Measurements from ENCODE around the gene ZNF740. TPM values are rescaled to one million over a fixed set of nuclear protein-coding genes. Genes with fewer than 3 reads are reported as not detected.
A peak's percentile ranks its signal among the peaks of the same experiment; 100 is the strongest.

Gene ZNF740
- total RNA-seq, 1 experiment from 2014 or later, result 41.2 TPM

DNA sequence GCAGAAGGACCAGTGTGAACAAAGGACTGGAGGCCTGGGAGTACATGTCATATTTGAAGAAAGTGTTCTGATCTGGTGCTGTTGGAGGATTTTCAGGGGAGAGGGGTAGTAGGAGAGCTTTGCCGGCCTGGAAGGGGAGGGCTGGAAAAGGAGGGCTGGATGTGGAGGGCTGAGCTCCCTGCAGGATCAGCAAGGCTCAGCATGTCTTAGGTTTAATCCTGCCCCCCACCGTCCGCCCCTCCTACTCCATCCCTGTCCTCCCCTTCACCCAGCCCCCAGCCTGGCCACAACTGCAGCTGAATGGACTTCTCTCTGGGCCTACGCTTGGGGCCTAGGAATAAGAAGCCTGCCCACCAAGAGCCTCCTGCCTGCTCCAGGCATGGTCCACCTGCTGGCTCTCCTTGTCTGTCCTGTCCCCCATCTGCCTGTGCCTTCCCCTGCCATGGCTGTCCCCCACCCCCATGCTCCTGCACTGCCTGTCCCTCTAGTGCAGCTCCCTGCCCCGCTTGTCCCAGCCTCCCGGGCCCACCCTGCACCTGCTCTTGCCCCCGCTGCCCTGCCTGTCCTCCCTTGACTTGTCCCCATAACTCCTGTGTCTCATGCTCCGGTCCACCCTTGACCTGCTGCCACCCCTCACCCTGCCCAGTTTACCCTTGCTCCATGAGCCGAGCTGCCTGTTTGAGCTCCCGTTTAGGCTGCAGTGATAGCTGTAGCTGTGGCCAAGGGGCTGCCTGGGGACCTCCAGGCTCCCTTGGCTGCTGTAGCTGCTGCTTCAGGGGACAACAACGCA, 61.3 kb downstream of the ZNF740 start:
- no peak for TF ChIP-seq CTCF (conservative IDR thresholded peaks at IDR 0.05)
- no peaks in the 10 kb centered on the region for H3K9me3 ChIP-seq (ENCODE audit: control insufficient read depth, low read depth, low read length)
- H2BK5ac ChIP-seq (ENCODE audit: insufficient read length, low read length), result no peak overlapping the region
- no peak overlapping the region for H3K23ac ChIP-seq (ENCODE audit: insufficient read length, low read depth, low read length)
- H2BK120ac ChIP-seq (ENCODE audit: low read depth, low read length, poor library complexity, severe bottlenecking), result no peak overlapping the region
- Mint-ChIP-seq H3K27me3 (ENCODE audit: low read depth) (peaks cover 4% of the 10 kb centered on the region), H3K9me3 (no peaks in the 10 kb centered on the region; a peak in 2 of 5 replicates), H3K36me3 (ENCODE audit: insufficient read depth in 1 of 3, low read depth in 3 of 3) (no peaks in the 10 kb centered on the region), H3K27ac (peak overlapping the region; percentile 28 to 82 (median 58); a peak in 5 of 7 replicates), H3K4me1 (peaks cover 43 to 51% of the 10 kb centered on the region in 2 experiments), H3K4me3 (peak overlapping the region in 1 of 2 experiments; percentile 35; a peak in 4 of 5 replicates)
- no peak overlapping the region for H2BK12ac ChIP-seq (ENCODE audit: insufficient read length, low read depth, low read length)
- no peak overlapping the region for H3K27ac ChIP-seq (ENCODE audit: insufficient read length, low read depth, low read length)
- H3K4me2 ChIP-seq (ENCODE audit: insufficient read depth, insufficient read length, low read length), result no peak overlapping the region
- H3K14ac ChIP-seq (ENCODE audit: insufficient read depth, low read length), result peak overlapping the region; percentile 41
- H3K79me2 ChIP-seq (ENCODE audit: insufficient read depth, low read length), result no peaks in the 10 kb centered on the region; the same call in 1 of the 2 replicates
- peaks cover 2% of the 10 kb centered on the region; the same call in 1 of the 2 replicates for H3K4me1 ChIP-seq (ENCODE audit: insufficient read depth, low read length)
- WGBS (ENCODE audit: extremely low coverage, insufficient read length, low lambda C conversion rate), result no CpG with 5 or more reads among the region's 11 CpGs
- H2AFZ ChIP-seq (ENCODE audit: low read length), result no peak overlapping the region
- H3K4ac ChIP-seq (ENCODE audit: low read depth, low read length), result no peak overlapping the region
- no peaks in the 10 kb centered on the region for H4K20me1 ChIP-seq (ENCODE audit: control insufficient read depth, insufficient read depth, insufficient read length)
- no peak overlapping the region for H2BK20ac ChIP-seq (ENCODE audit: low read depth, low read length, poor library complexity, severe bottlenecking)
- no peak overlapping the region for H3T11ph ChIP-seq (ENCODE audit: low read length)
- no peak overlapping the region for H4K8ac ChIP-seq (replicated peaks; ENCODE audit: insufficient read length, low read depth, low read length)
- H3K9ac ChIP-seq (ENCODE audit: extremely low read depth, insufficient read length, low read length), result no peak overlapping the region
- H3K18ac ChIP-seq (ENCODE audit: insufficient read length, low read depth, low read length), result peak overlapping the region; percentile 28
- no peak overlapping the region for H3K56ac ChIP-seq (ENCODE audit: insufficient read length, low read depth, low read length)
- peaks cover 2% of the 10 kb centered on the region; the same call in 1 of the 2 replicates for H3K27me3 ChIP-seq (ENCODE audit: insufficient read depth, low read length)
- H2AK5ac ChIP-seq (ENCODE audit: insufficient read length, low read length), result no peak overlapping the region
- DNase-seq, result peak; percentile 81
- no peak overlapping the region for H4K91ac ChIP-seq (ENCODE audit: insufficient read length, low read depth, low read length)
- no peaks in the 10 kb centered on the region for H3K23me2 ChIP-seq (ENCODE audit: insufficient read length, low read depth, low read length, poor library complexity, severe bottlenecking)
- H4K5ac ChIP-seq (ENCODE audit: insufficient read length, low read depth, low read length), result no peak overlapping the region
- no peak overlapping the region for H2BK15ac ChIP-seq (ENCODE audit: low read depth, low read length)
- no peaks in the 10 kb centered on the region for H3K79me1 ChIP-seq (ENCODE audit: insufficient read depth, low read depth, low read length, poor library complexity, severe bottlenecking)
